SU-DHL-6 (cell line): Measurements from ENCODE around the gene KCNF1.

Source experiments
- H2AFZ ChIP-seq: fragments of 200-600 bp; sonication (generic); 2 replicates; pipeline ENCODE4 v1.6.1; 2014; ENCODE audit warnings: low read depth, mild to moderate bottlenecking, moderate library complexity, mixed read lengths, antibody characterized with exemption, low read length; ENCODE audit not compliant: severe bottlenecking
- H3F3A ChIP-seq: fragments of 200-600 bp; shearing (Covaris generic); 2 replicates; pipeline ENCODE4 v1.6.0; 2016; ENCODE audit warnings: antibody characterized with exemption, mild to moderate bottlenecking; ENCODE audit not compliant: insufficient read depth
- H3K27ac ChIP-seq: fragments of 200-600 bp; sonication (generic); 2 replicates; pipeline ENCODE4 v1.5.1; 2016; ENCODE audit warnings: low read depth, mild to moderate bottlenecking, low read length, moderate library complexity, mixed read lengths
- H3K27me3 ChIP-seq: fragments of 200-600 bp; sonication (generic), shearing (Covaris generic); 2 replicates; pipeline ENCODE4 v1.6.0; 2014; ENCODE audit warnings: mild to moderate bottlenecking, low read length
- H3K36me3 ChIP-seq: fragments of 200-600 bp; sonication (generic); 2 replicates; pipeline ENCODE4 v1.6.1; 2014; ENCODE audit warnings: mild to moderate bottlenecking, low read length, mixed read lengths
- H3K4me2 ChIP-seq: fragments of 300-600, 200-600 bp; shearing (Covaris generic), sonication (generic); 2 replicates; pipeline ENCODE4 v1.6.0; 2014; ENCODE audit warnings: low read length, low read depth, mild to moderate bottlenecking; ENCODE audit not compliant: poor library complexity, severe bottlenecking
- H3K4me3 ChIP-seq: fragments of 200-600 bp; sonication (generic); 2 replicates; pipeline ENCODE4 v1.5.1; 2014; ENCODE audit warnings: antibody characterized with exemption, low read length, mild to moderate bottlenecking, mixed read lengths; ENCODE audit not compliant: insufficient read depth, poor library complexity, severe bottlenecking
- H3K79me2 ChIP-seq: fragments of 200-600 bp; sonication (generic); 2 replicates; pipeline ENCODE4 v1.6.1; 2014; ENCODE audit warnings: mild to moderate bottlenecking, low read length, moderate library complexity; ENCODE audit not compliant: insufficient read depth
- H3K9ac ChIP-seq: fragments of 200-600 bp; sonication (generic); 2 replicates; pipeline ENCODE4 v1.7.0; 2014; ENCODE audit warnings: mild to moderate bottlenecking, low read length
- H3K9me2 ChIP-seq: fragments of 200-600 bp; sonication (generic); replicated peaks from 2 replicates; pipeline ENCODE4 v1.6.1; 2014; ENCODE audit warnings: low read length; ENCODE audit not compliant: insufficient read depth
- H3K9me3 ChIP-seq: fragments of 200-600 bp; sonication (generic); 2 replicates; pipeline ENCODE4 v1.6.1; 2014; ENCODE audit warnings: low read length, mixed read lengths; ENCODE audit not compliant: insufficient read depth
- H4K20me1 ChIP-seq: fragments of 200-600 bp; sonication (generic); 2 replicates; pipeline ENCODE4 v1.6.1; 2014; ENCODE audit warnings: low read depth, mild to moderate bottlenecking, antibody characterized with exemption, low read length, moderate library complexity, mixed read lengths
- EZH2phosphoT487 ChIP-seq: fragments of 200-600 bp; sonication (generic), shearing (Covaris generic); conservative IDR thresholded peaks from 2 replicates; pipeline ENCODE4 v1.6.1; 2018; ENCODE audit warnings: mild to moderate bottlenecking, antibody characterized with exemption, low read length, moderate library complexity, mixed read lengths
- TF ChIP-seq, protein P1 (sequence below): fragments of 200-600 bp; sonication (generic); IDR thresholded peaks from one replicate; pipeline ENCODE4 v1.5.1; 2017; ENCODE audit warnings: antibody characterized with exemption, mild to moderate bottlenecking, low read length, moderate library complexity; ENCODE audit not compliant: insufficient read depth, poor library complexity, severe bottlenecking

Gene KCNF1

DNA sequence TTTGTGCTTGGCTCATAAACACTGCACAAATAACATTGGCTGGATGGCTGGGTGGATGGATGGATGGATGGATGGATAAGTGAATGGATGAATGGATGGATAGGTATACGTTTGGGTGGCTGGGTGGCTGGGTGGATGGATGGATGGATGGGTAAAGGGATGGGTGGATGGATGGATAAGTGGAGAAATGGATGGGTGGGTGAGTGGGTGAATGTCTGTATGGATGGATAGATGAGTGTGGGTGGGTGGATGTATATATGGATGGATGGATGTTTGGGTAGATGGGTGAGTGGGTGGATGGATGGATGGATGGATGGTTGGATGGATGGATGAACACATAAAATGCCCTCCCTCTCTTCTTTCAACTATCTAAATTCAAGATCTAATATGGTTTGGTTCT, 38.1 kb downstream of the KCNF1 start:
- Histone ChIP-seq H3F3A (0 out of 2 replicates have a peak, but pooled peaks cover 2% of the 10 kb centered on the region), H3K27me3 (no peaks in the 10 kb centered on the region), H4K20me1 (no peaks in the 10 kb centered on the region), H3K9ac (no peak overlapping the region), H3K4me2 (no peak overlapping the region), H3K27ac (no peak overlapping the region), H2AFZ (no peak overlapping the region), H3K36me3 (no peaks in the 10 kb centered on the region), H3K9me3 (peaks cover 4% of the 10 kb centered on the region; the same call in 1 of the 2 replicates), H3K79me2 (no peaks in the 10 kb centered on the region), H3K9me2 (no peaks in the 10 kb centered on the region), H3K4me3 (no peak overlapping the region)
- TF ChIP-seq EZH2phosphoT487: no peak
- TF ChIP-seq, protein P1, sequence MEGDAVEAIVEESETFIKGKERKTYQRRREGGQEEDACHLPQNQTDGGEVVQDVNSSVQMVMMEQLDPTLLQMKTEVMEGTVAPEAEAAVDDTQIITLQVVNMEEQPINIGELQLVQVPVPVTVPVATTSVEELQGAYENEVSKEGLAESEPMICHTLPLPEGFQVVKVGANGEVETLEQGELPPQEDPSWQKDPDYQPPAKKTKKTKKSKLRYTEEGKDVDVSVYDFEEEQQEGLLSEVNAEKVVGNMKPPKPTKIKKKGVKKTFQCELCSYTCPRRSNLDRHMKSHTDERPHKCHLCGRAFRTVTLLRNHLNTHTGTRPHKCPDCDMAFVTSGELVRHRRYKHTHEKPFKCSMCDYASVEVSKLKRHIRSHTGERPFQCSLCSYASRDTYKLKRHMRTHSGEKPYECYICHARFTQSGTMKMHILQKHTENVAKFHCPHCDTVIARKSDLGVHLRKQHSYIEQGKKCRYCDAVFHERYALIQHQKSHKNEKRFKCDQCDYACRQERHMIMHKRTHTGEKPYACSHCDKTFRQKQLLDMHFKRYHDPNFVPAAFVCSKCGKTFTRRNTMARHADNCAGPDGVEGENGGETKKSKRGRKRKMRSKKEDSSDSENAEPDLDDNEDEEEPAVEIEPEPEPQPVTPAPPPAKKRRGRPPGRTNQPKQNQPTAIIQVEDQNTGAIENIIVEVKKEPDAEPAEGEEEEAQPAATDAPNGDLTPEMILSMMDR: no peak

DNA sequence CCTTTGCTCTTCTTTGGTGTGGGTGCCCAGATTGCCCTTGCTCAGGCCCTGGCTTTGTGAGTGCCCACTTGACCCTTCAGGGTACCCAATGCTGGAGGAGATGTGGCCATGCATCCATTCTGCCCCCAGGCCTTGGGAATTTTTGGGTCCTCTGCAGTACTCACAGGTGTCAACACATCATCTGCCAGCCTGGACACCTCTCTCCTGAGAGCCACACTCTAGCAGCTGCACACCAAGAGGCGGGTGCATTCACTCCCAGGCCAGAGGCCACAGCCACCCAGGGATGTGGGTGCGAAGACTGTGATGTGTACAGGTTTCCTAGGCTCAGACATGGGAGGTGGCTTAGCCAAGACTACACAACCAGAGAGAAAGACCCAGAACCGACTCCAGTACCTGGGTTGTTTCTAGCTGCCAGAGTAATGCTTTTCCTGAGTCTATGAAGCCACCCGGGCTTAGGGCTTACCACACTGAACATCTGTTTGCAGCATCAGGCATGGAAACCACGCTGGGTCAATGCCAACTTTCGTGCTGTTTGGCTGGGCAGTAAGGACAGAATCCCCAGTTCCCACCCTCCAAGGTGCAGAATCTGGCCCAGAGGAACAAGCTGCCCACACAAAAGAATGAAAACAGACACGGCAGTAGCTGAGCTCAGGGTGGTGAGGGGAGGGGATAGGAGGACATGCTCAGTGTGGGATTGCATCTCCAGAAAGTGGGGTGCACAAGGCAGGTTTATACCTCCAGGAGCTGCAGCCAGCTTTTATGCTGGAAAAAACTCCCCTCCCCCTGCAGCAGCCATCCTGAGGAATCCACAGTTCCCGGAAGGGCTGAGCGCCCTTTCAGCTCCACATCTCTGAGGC, 40.1 kb downstream of the KCNF1 start:
- 0 out of 2 replicates have a peak, but pooled peaks cover 2% of the 10 kb centered on the region for H3F3A ChIP-seq
- H3K4me3 ChIP-seq: no peak overlapping the region
- no peaks in the 10 kb centered on the region for H3K9me2 ChIP-seq
- H2AFZ ChIP-seq: no peak overlapping the region
- TF ChIP-seq EZH2phosphoT487: no peak
- TF ChIP-seq, protein P1: no peak
- H3K27ac ChIP-seq: no peak overlapping the region
- no peaks in the 10 kb centered on the region for H4K20me1 ChIP-seq
- H3K4me2 ChIP-seq: no peak overlapping the region
- H3K27me3 ChIP-seq: no peaks in the 10 kb centered on the region
- H3K79me2 ChIP-seq: no peaks in the 10 kb centered on the region
- no peak overlapping the region for H3K9ac ChIP-seq
- no peaks in the 10 kb centered on the region for H3K36me3 ChIP-seq
- peaks cover 4% of the 10 kb centered on the region; the same call in 1 of the 2 replicates for H3K9me3 ChIP-seq

DNA sequence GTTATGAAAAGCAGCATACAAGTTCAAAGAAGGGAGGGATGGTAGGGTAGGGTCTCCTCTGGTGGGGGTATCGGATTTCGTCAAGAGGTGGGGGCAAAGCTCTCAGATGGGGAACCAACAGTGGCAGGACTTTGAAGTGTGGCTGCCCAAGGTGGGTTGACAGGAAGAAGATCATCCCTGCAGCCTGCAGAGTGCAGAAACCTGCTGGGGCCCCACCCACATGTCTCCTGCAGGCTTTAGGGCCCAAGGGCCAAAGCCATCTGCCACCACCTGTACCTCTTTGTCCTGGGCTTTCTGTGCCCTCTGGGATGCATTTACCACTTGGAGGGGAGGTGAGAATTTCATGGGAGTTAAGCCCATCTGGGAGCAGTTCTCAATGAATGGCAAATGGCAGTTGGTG, 42.7 kb downstream of the KCNF1 start:
- Histone ChIP-seq H3K79me2 (no peaks in the 10 kb centered on the region), H2AFZ (no peak overlapping the region), H3K36me3 (no peaks in the 10 kb centered on the region), H3K9me3 (peaks cover 4% of the 10 kb centered on the region; the same call in 1 of the 2 replicates), H3K4me3 (no peak overlapping the region), H3K9me2 (no peaks in the 10 kb centered on the region), H3K4me2 (no peak overlapping the region), H3F3A (0 out of 2 replicates have a peak, but pooled peaks cover 2% of the 10 kb centered on the region), H3K27ac (no peak overlapping the region), H3K9ac (no peak overlapping the region), H4K20me1 (no peaks in the 10 kb centered on the region), H3K27me3 (no peaks in the 10 kb centered on the region)
- TF ChIP-seq, protein P1: no peak
